Mesendoderm (in vitro differentiated cells): ENCODE measurements around the gene YIF1A.

Source experiments
- DNase-seq: peaks from one replicate; pipeline ENCODE4 v3.0.0; 2013
- H2AK5ac ChIP-seq: 2 replicates; pipeline ENCODE4 v1.6.1; 2013; ENCODE audit warnings: low read length, inconsistent platforms
- H2BK120ac ChIP-seq: 2 replicates; pipeline ENCODE4 v1.6.1; 2013; ENCODE audit warnings: low read depth, mild to moderate bottlenecking, low read length, moderate library complexity, mixed read lengths
- H2BK15ac ChIP-seq: replicated peaks from 2 replicates; pipeline ENCODE4 v1.6.1; 2013; ENCODE audit warnings: low read depth, mild to moderate bottlenecking, moderate library complexity
- H2BK5ac ChIP-seq: 2 replicates; pipeline ENCODE4 v1.6.1; 2013; ENCODE audit warnings: low read length, inconsistent platforms
- H3K18ac ChIP-seq: 2 replicates; pipeline ENCODE4 v1.6.1; 2013; ENCODE audit warnings: mild to moderate bottlenecking, low read length, mixed read lengths
- H3K23ac ChIP-seq: one replicate; pipeline ENCODE4 v1.6.1; 2013; ENCODE audit warnings: low read length
- H3K27ac ChIP-seq: 2 replicates; pipeline ENCODE4 v1.5.1; 2013; ENCODE audit warnings: low read depth, mild to moderate bottlenecking, inconsistent platforms, low read length, moderate library complexity
- H3K27me3 ChIP-seq: 2 replicates; pipeline ENCODE4 v1.6.1; 2013; ENCODE audit warnings: low read length, control low read depth, mild to moderate bottlenecking, inconsistent platforms; ENCODE audit not compliant: insufficient read depth, poor library complexity
- H3K36me3 ChIP-seq: 2 replicates; pipeline ENCODE4 v1.6.1; 2013; ENCODE audit warnings: low read length, inconsistent platforms; ENCODE audit not compliant: control insufficient read depth, insufficient read depth
- H3K4ac ChIP-seq: one replicate; pipeline ENCODE4 v1.6.1; 2013; ENCODE audit warnings: low read depth, mild to moderate bottlenecking, low read length, moderate library complexity
- H3K4me1 ChIP-seq: 2 replicates; pipeline ENCODE4 v1.6.1; 2013; ENCODE audit warnings: low read depth, low read length, inconsistent platforms; ENCODE audit not compliant: control insufficient read depth
- H3K4me2 ChIP-seq: 2 replicates; pipeline ENCODE4 v1.6.1; 2013; ENCODE audit warnings: low read length
- H3K4me3 ChIP-seq: 2 replicates; pipeline ENCODE4 v1.5.1; 2013; ENCODE audit warnings: mild to moderate bottlenecking, low read length
- H3K56ac ChIP-seq: one replicate; pipeline ENCODE4 v1.6.1; 2013; ENCODE audit warnings: low read length
- H3K79me1 ChIP-seq: 2 replicates; pipeline ENCODE4 v1.6.1; 2013; ENCODE audit warnings: low read length, inconsistent platforms
- H3K79me2 ChIP-seq: 2 replicates; pipeline ENCODE4 v1.6.1; 2013; ENCODE audit warnings: mild to moderate bottlenecking, low read length; ENCODE audit not compliant: control insufficient read depth, insufficient read depth
- H3K9ac ChIP-seq: 2 replicates; pipeline ENCODE4 v1.6.1; 2013; ENCODE audit warnings: low read length, inconsistent platforms
- H4K5ac ChIP-seq: one replicate; pipeline ENCODE4 v1.6.1; 2013; ENCODE audit warnings: low read length
- H4K8ac ChIP-seq: one replicate; pipeline ENCODE4 v1.6.1; 2013; ENCODE audit warnings: low read depth, mild to moderate bottlenecking, control low read depth, low read length, moderate library complexity
- WGBS: extraction: QIAGEN DNeasy Blood & Tissue Kit; methylation state at CpG from one replicate; pipeline ENCODE4 v1.1.7; 2013; ENCODE audit warnings: low lambda C conversion rate, missing lambda C conversion rate; ENCODE audit not compliant: insufficient coverage; ENCODE audit errors: extremely low coverage; 5-methylcytosine and 5-hydroxymethylcytosine counted together

YIF1A gene

DNA sequence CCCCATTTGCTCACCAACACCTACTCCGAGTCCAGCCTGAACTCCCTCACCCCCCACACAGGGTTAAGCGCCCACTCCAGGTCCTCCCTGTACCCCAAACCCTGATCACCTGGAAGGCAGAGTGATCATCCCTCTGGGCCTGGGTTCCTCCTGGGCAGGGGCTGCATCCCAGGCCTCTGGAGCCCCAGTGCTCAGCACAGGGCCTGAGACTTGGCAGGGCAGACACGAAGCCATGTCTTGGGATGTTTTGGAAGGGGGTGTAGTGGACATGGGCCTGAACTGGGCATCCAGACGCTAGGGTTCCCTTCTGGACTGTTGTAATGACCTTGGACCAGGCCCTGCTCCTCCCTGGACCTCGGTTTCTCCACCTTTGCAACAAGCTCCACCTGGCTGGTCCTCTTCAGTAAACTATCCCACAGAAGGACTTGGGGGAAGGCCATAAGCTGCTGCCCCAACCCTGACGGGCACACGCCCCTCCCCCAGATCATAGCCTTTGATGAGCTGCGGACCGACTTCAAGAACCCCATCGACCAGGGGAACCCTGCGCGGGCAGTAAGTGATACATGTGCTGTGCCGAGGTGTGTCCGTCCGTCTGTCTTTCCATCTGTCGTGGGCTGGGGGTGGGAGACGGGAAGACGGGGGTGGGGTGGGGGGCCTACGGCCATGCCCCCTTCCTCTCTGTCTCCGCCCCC is 7.0 kb downstream of the YIF1A start:
- WGBS, result no CpG with 5 or more reads among the region's 20 CpGs
- H2BK15ac ChIP-seq, result no peak overlapping the region
- H3K23ac ChIP-seq, result no peak overlapping the region
- no peak overlapping the region for H2BK5ac ChIP-seq
- H3K9ac ChIP-seq, result no peak overlapping the region
- no peaks in the 10 kb centered on the region for H3K4me1 ChIP-seq
- no peak overlapping the region for H4K8ac ChIP-seq
- H3K79me1 ChIP-seq, result no peaks in the 10 kb centered on the region
- no peak for DNase-seq
- H4K5ac ChIP-seq, result no peak overlapping the region
- no peaks in the 10 kb centered on the region for H3K36me3 ChIP-seq
- no peak overlapping the region for H2AK5ac ChIP-seq
- no peaks in the 10 kb centered on the region for H3K27me3 ChIP-seq
- no peak overlapping the region for H3K4me3 ChIP-seq
- H3K4me2 ChIP-seq, result no peak overlapping the region
- no peak overlapping the region for H2BK120ac ChIP-seq
- no peak overlapping the region for H3K4ac ChIP-seq
- no peak overlapping the region for H3K27ac ChIP-seq
- no peak overlapping the region for H3K18ac ChIP-seq
- no peaks in the 10 kb centered on the region for H3K79me2 ChIP-seq
- H3K56ac ChIP-seq, result no peak overlapping the region

DNA sequence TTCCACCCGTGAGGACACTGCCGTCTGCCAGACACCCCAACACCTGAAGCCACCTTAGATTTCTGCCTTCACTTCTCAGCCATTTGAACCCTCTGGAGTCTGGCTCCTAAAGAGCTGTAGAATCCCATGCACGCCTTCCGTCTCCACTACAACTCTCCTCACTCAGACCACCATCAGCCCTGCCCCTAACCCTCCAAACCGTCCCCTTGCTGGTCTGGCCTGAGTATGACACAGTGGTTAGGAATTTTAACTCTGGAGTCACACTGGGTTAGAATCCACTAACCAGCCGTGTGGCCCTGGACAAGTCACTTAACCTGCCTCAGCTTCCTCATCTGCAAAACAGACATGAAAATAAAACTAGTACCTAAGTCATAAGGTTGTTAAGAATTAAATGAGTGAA is 7.9 kb downstream of the YIF1A start:
- Histone ChIP-seq H3K27ac (no peak overlapping the region), H3K79me2 (no peaks in the 10 kb centered on the region), H4K5ac (no peak overlapping the region), H3K9ac (no peak overlapping the region), H2BK120ac (no peak overlapping the region), H2BK15ac (no peak overlapping the region), H3K27me3 (no peaks in the 10 kb centered on the region), H2BK5ac (no peak overlapping the region), H3K23ac (no peak overlapping the region), H3K4me3 (no peak overlapping the region), H4K8ac (no peak overlapping the region), H3K4me1 (no peaks in the 10 kb centered on the region), H3K36me3 (no peaks in the 10 kb centered on the region), H3K79me1 (no peaks in the 10 kb centered on the region), H3K56ac (no peak overlapping the region), H3K4me2 (no peak overlapping the region), H3K4ac (no peak overlapping the region), H3K18ac (no peak overlapping the region), H2AK5ac (no peak overlapping the region)
- DNase-seq, result peak; percentile 85
- WGBS, result no CpG with 5 or more reads among the region's 6 CpGs

GRCh38 chr11:66280428-66280827 is 8.5 kb downstream of the YIF1A start:
- no peaks in the 10 kb centered on the region for H3K4me1 ChIP-seq
- no CpG with 5 or more reads among the region's 14 CpGs for WGBS
- no peak overlapping the region for H2BK15ac ChIP-seq
- no peak overlapping the region for H2AK5ac ChIP-seq
- H3K79me2 ChIP-seq, result no peaks in the 10 kb centered on the region
- H3K4me2 ChIP-seq, result no peak overlapping the region
- H3K18ac ChIP-seq, result no peak overlapping the region
- no peak overlapping the region for H4K5ac ChIP-seq
- no peak overlapping the region for H2BK5ac ChIP-seq
- H3K23ac ChIP-seq, result no peak overlapping the region
- no peaks in the 10 kb centered on the region for H3K79me1 ChIP-seq
- no peaks in the 10 kb centered on the region for H3K27me3 ChIP-seq
- no peak for DNase-seq
- no peak overlapping the region for H3K56ac ChIP-seq
- H3K4ac ChIP-seq, result no peak overlapping the region
- H4K8ac ChIP-seq, result no peak overlapping the region
- H3K9ac ChIP-seq, result no peak overlapping the region
- no peak overlapping the region for H3K27ac ChIP-seq
- no peak overlapping the region for H3K4me3 ChIP-seq
- no peaks in the 10 kb centered on the region for H3K36me3 ChIP-seq
- no peak overlapping the region for H2BK120ac ChIP-seq

GRCh38 chr11:66279092-66279734 is 9.7 kb downstream of the YIF1A start:
- WGBS, result no CpG with 5 or more reads among the region's 15 CpGs
- Histone ChIP-seq H3K27ac (no peak overlapping the region), H3K18ac (no peak overlapping the region), H3K56ac (peak overlapping the region; percentile 15), H3K23ac (no peak overlapping the region), H3K4me1 (no peaks in the 10 kb centered on the region), H3K4me2 (no peak overlapping the region), H3K4ac (no peak overlapping the region), H2AK5ac (peak overlapping the region; percentile 24), H3K9ac (no peak overlapping the region), H2BK5ac (no peak overlapping the region), H3K4me3 (no peak overlapping the region), H4K8ac (no peak overlapping the region), H3K79me1 (no peaks in the 10 kb centered on the region), H4K5ac (no peak overlapping the region), H2BK15ac (no peak overlapping the region), H3K27me3 (no peaks in the 10 kb centered on the region), H3K36me3 (peaks cover 2% of the 10 kb centered on the region), H3K79me2 (no peaks in the 10 kb centered on the region), H2BK120ac (no peak overlapping the region)
- DNase-seq, result peak; percentile 56

DNA sequence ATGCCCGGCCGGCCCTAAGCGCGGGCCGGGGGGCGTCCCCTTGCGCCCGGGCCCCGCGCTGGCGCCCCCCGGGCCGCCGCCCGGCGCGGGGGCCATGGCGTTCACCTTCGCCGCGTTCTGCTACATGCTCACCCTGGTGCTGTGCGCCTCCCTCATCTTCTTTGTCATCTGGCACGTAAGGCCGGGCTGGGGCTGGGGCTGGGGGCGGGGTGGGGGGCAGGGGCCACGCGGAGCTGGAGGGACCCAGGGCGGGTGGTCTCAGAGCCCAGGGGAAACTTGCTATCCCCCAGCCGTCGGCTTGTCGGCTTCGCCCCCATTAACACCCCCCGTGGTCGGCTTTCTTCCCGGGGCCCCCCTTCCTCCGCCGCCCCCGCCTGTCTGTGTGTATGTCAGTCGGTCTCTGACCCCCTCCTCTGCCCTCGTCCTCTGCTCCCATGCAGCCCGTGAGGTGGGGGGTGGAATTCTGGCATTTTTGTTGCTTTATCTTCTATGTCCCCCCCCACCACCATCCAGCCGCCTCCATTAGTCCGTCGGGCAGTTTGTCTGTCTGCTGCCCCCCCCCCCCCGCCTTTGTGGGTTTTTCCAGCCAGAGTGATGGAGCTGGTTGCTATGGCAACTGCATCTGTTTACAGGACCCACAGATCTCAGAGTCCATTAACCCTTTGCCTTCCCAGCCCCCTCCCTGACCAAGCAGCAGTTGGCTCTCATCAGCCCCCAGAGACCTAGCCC is 10.4 kb downstream of the YIF1A start:
- Histone ChIP-seq H3K79me2 (no peaks in the 10 kb centered on the region), H3K9ac (peak overlapping the region; percentile 51), H3K23ac (no peak overlapping the region), H3K36me3 (peaks cover 2% of the 10 kb centered on the region), H2BK120ac (no peak overlapping the region), H3K4me1 (no peaks in the 10 kb centered on the region), H4K5ac (no peak overlapping the region), H2BK15ac (no peak overlapping the region), H3K4ac (no peak overlapping the region), H3K4me3 (no peak overlapping the region), H3K18ac (peak overlapping the region; percentile 22), H2AK5ac (no peak overlapping the region), H3K4me2 (peak overlapping the region; percentile 54), H4K8ac (no peak overlapping the region), H3K79me1 (no peaks in the 10 kb centered on the region), H2BK5ac (no peak overlapping the region), H3K56ac (peak overlapping the region; percentile 56), H3K27me3 (no peaks in the 10 kb centered on the region), H3K27ac (no peak overlapping the region)
- DNase-seq, result peak; percentile 71
- WGBS, result no CpG with 5 or more reads among the region's 45 CpGs
